Colonic mucosa (tissue), 4 donors: Measurements from ENCODE around the gene VPS52. TPM values are rescaled to one million over a fixed set of nuclear protein-coding genes. Genes with fewer than 3 reads are reported as not detected.
A peak's percentile ranks its signal among the peaks of the same experiment; 100 is the strongest.
"Not testable (repeated sequence)": the region's sequence is repeated elsewhere in the genome, so short reads cannot be mapped to it uniquely, and the experiment has no call there.

Source experiments
- DNase-seq: peaks from one replicate; pipeline ENCODE4 v3.0.0-alpha.2; 2020
- H3K27ac ChIP-seq: fragments of 200-600 bp; one replicate; pipeline ENCODE4 v1.8.0; 2021
- H3K27me3 ChIP-seq: fragments of 200-600 bp; one replicate; pipeline ENCODE4 v1.8.0; 2021
- H3K36me3 ChIP-seq: fragments of 200-600 bp; one replicate; pipeline ENCODE4 v1.8.0; 2021
- H3K4me1 ChIP-seq: fragments of 200-600 bp; one replicate; pipeline ENCODE4 v1.8.0; 2021; ENCODE audit warnings: mild to moderate bottlenecking
- H3K4me3 ChIP-seq: fragments of 200-600 bp; one replicate; pipeline ENCODE4 v1.8.0; 2021
- H3K9ac ChIP-seq, 2 donors: one replicate each; pipeline ENCODE4 v1.7.0; 2013; ENCODE audit warnings: control low read depth in 2 of 2, low read depth in 2 of 2, low read length in 2 of 2
- H3K9me3 ChIP-seq: fragments of 200-600 bp; one replicate; pipeline ENCODE4 v1.8.0; 2021
- intact Hi-C: fragments of 100-400 bp; cut with DNase I; formaldehyde crosslinking; loops from one replicate; pipeline ENCODE4 v1.14.1; 2022
- total RNA-seq, 2 donors: library from RNA; stranded (reverse); fragmentation: NEBNext Ultra II Directional in 1 of 2; extraction: Animal tissue kit (Norgen Biotek cat#: 25700) in 1 of 2; gene quantifications; one replicate each; pipeline ENCODE4 v1.2.1, GENCODE V29; 2021
- TF ChIP-seq, protein P1 (sequence below): fragments of 200-600 bp; IDR thresholded peaks from one replicate; pipeline ENCODE4 v1.8.0; 2022; ENCODE audit warnings: antibody characterized with exemption, mild to moderate bottlenecking
- donor health status: healthy.
- donor health status: DM: no; HTN: no; CAD: no.
- donor health status: DM: no; HTN: no; CAD: no.

VPS52 gene
- total RNA-seq, 2 donors from 2014 or later, result 48.4 to 73.2 TPM

DNA sequence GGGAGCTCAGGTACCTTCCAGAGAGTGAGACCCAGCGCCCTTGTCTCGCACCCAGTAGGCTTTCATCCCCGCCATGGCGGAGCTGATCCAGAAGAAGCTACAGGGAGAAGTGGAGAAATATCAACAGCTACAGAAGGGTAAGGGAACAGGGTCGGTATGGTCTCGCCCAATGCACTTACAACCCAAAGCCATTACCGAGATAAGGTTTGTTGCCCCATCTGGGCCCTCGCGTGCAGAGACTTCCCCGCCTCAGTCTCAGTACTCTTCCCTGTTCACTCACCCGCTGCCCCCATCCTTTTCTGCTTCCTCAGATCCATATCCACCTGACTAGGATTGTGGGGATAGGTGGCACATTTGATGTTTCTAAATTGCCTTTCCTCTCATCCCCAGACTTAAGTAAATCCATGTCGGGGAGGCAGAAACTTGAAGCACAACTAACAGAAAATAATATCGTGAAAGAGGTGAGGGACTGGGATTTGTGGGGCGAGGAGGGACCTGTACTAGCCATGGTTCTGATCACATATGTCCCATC lies 18.2 kb upstream of the VPS52 start:
- Histone ChIP-seq H3K27ac (peak overlapping the region; percentile 83), H3K36me3 (no peaks in the 10 kb centered on the region), H3K27me3 (no peaks in the 10 kb centered on the region), H3K9ac (peak overlapping the region; percentile 88 to 96), H3K9me3 (no peaks in the 10 kb centered on the region), H3K4me1 (peaks cover 6% of the 10 kb centered on the region), H3K4me3 (peak overlapping the region; percentile 89)
- intact Hi-C loops, result no loop called here
- DNase-seq, result no peak
- TF ChIP-seq, protein P1, sequence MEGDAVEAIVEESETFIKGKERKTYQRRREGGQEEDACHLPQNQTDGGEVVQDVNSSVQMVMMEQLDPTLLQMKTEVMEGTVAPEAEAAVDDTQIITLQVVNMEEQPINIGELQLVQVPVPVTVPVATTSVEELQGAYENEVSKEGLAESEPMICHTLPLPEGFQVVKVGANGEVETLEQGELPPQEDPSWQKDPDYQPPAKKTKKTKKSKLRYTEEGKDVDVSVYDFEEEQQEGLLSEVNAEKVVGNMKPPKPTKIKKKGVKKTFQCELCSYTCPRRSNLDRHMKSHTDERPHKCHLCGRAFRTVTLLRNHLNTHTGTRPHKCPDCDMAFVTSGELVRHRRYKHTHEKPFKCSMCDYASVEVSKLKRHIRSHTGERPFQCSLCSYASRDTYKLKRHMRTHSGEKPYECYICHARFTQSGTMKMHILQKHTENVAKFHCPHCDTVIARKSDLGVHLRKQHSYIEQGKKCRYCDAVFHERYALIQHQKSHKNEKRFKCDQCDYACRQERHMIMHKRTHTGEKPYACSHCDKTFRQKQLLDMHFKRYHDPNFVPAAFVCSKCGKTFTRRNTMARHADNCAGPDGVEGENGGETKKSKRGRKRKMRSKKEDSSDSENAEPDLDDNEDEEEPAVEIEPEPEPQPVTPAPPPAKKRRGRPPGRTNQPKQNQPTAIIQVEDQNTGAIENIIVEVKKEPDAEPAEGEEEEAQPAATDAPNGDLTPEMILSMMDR, result no peak

DNA sequence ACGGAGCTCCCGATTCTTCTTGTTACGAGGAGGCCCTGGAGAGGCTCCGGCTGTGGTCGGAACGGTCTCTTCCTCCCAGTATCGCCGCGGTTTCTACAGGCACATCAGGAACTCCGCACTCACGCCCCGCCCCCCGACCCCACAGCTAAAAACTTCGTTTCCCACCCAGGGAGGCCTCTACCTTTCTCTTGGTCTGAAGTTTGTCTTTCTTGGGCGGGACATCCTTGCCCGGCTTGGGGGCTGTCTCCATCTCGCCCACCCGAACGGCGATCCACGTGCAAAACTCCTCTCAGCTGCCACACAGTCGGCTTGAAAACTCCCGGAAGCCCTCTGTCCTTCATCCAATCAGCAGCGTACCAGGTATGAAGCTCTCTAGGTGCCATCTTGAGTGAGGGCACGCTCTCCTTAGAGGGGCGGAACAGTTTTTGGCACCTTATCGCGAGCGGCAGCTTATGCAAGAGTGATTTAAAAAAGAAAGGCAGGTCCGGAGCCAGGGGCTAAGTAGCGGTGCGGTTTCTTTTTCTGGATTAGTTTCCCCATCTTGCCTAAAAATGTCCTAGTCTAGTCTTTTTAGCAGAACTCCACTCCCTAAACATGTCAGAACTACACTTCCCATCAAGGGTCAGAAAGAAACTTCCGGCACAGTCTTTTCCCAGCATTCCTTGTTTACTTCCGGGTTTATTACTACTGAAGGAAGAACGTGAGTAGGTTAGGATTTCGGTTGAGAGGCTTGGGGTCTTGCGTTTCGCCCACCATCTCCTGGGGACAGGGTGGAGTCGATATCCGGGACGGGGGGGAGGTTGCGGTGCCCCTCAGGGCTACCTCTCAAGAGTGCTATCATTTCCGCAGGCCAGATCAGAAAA lies 17.5 kb upstream of the VPS52 start, which contains the start of the genes PFDN6 and WDR46:
PFDN6 (plus strand) TSS at position 681 of the 863 bp plus-strand sequence. CDS start 256 bp downstream, outside the sequence.
WDR46 (minus strand) TSS at position 319 of the 863 bp plus-strand sequence; CDS start at position 250, 69 bp downstream.
- H3K4me3 ChIP-seq, result peak within 1 kb of the TSS; percentile 89
- H3K4me1 ChIP-seq, result peaks cover 6% of the 10 kb centered on the region
- no peaks in the 10 kb centered on the region for H3K36me3 ChIP-seq
- intact Hi-C loops, result no loop called here
- peak within 1 kb of the TSS; percentile 83 for H3K27ac ChIP-seq
- peak; percentile 87 for DNase-seq
- peak within 1 kb of the TSS; percentile 88 to 96 for H3K9ac ChIP-seq
- no peaks in the 10 kb centered on the region for H3K9me3 ChIP-seq
- TF ChIP-seq, protein P1, result no peak
- H3K27me3 ChIP-seq, result no peaks in the 10 kb centered on the region

DNA sequence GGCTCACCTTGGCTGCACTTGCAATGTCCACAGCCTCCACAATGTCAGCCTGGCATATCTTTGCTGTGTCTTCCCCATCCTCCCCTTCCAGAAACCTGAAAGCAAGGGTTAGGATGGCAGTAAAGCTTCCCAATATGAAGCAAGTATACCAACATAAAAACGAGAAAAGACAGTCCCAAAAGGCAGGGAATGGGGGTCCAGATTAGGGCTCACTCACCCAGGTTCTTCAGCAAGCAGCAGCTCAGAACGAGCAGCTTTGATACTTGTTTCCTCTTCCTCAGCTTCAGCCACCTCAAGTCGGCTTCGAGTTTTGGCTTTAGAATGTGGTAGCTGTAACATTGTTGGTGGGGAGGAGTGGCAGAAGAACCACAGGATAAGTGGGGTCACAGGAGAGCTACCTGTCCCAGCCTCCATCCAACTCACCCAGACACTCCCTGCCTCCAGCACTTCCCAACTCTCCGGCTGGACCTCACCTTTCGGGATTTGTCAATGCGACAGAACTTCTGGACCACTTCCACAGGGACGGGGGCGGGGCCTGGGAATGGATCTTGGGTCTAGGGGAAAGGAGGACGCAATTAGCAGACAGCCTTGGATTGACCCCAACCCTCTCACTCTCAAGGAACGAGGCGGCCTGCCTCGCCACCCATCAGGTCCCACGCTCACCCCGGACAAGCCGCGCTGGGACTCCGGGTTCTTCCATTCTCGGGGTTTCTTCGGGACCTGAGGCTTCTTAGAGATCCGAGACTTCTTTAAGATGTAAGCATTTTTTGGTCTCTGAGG lies 16.7 kb upstream of the VPS52 start:
- Histone ChIP-seq H3K4me3 (peak overlapping the region; percentile 89), H3K27me3 (no peaks in the 10 kb centered on the region), H3K36me3 (no peaks in the 10 kb centered on the region), H3K9me3 (no peaks in the 10 kb centered on the region), H3K9ac (peak overlapping the region; percentile 88 to 96), H3K4me1 (peaks cover 6% of the 10 kb centered on the region), H3K27ac (peak overlapping the region; percentile 83)
- TF ChIP-seq, protein P1, result no peak
- intact Hi-C loops, result no loop called here
- no peak for DNase-seq

DNA sequence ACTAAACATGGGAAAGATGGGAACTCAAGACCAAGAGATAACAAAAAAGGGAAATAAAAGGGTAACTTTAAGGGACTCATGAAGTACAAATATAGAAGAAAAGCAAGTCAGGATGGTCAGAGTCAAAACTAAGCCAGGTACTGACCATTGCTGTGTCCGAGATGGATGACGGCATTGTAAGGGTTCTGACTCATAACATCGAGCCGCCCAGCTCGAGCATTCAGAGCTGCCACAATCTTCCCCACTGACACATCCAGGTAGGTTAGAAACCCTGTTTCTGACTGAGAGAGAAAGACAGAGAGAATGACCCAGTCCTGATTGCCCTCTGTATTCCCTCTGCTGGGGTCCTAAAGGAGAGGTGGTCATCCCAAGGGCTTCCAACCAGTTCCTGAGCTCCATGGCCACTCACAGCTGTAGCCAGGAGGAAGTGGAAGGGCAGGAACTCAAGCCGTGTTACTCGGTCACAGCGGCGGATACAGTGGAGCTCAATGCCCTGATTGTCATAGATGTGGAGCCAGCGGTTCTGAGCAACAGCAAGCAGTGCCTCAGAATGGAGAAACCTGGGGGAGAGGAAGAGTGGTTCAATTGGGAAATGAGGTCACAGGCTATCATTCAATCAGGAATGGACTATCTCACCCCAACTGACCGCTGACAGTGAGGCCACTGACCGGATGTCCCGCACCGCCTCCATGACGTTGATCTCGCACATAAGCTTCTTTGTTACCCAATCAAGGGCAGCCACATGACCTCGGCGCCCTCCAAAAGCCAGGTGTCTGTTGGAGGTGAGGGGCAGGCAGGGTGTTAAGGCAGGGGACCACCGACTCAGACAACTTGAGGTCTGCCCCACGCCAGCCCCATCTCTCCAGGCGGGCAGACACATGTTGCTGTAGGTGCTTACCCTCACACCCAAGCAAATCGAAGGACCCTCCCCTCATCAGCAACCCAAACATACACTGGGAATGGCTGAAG lies 15.6 kb upstream of the VPS52 start:
- no peak overlapping the region for H3K27ac ChIP-seq
- no peaks in the 10 kb centered on the region for H3K9me3 ChIP-seq
- intact Hi-C loops, result no loop called here
- no peak for DNase-seq
- H3K27me3 ChIP-seq, result no peaks in the 10 kb centered on the region
- no peak overlapping the region for H3K4me3 ChIP-seq
- no peak overlapping the region for H3K9ac ChIP-seq
- peaks cover 6% of the 10 kb centered on the region for H3K4me1 ChIP-seq
- TF ChIP-seq, protein P1, result no peak
- no peaks in the 10 kb centered on the region for H3K36me3 ChIP-seq

DNA sequence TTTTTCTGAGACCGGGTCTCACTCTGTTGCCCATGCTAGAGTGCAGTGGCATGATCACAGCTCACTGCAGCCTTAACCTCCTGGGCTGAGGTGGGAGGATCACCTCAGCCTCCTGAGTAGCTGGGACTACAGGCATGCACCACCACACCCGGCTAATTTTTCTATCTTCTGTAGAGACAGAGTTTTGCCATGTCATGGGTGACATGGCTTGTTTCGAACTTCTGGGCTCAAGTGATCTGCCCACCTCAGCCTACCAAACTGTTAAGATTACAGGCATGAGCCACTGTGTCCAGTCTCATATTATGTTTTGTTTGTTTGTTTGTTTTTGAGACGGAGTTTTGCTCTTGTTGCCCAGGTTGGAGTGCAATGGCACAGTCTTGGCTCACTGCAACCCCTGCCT lies 13.5 kb upstream of the VPS52 start:
- H3K4me3 ChIP-seq, H3K4me1 ChIP-seq, H3K27me3 ChIP-seq, intact Hi-C loops, H3K9ac ChIP-seq, H3K9me3 ChIP-seq, H3K27ac ChIP-seq, H3K36me3 ChIP-seq, DNase-seq: not testable (repeated sequence)
